Measurements from ENCODE around the gene MYL11. TPM values are rescaled to one million over a fixed set of nuclear protein-coding genes. Genes with fewer than 3 reads are reported as not detected.
A peak's percentile ranks its signal among the peaks of the same experiment; 100 is the strongest.
"Not testable (repeated sequence)": the region's sequence is repeated elsewhere in the genome, so short reads cannot be mapped to it uniquely, and the experiment has no call there.

MYL11 gene
- total RNA-seq, 1 experiment from 2014 or later = not detected

DNA sequence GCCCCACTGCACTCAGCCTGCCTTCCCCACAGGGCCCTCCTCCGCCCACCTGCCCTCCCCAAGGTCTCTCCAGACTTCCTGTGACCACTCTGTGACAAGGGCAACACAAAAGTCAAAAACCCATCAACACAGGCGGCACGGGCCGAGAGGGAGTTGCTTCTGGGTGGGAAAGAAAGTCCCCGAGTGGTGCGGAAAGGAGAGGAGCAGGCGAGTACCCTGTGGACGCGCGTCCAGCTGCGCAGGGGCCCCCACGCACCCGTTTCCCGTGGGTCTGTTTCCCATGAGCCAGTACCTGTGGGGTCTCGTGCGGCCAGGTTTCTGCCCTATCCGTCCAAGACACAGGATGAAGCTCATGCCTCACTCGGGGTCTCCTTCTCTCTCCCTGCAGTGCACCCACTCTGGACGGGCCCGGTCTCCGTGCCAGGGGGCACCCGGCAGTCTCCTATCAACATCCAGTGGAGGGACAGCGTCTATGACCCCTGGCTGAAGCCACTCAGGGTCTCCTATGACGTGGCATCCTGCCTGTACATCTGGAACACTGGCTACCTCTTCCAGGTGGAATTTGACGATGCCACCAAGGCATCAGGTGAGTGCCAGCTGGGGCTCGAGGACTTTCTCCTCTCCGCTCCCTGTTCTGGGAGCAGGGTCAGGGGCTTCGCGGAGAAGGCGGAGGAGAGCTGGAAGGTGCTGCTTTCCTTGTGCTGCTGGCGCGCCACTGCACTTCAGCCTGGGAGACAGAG, 31.7 kb upstream of the MYL11 start:
- H3K9ac ChIP-seq (ENCODE audit: low read length) = no peak overlapping the region
- no peaks in the 10 kb centered on the region for H3K79me2 ChIP-seq (ENCODE audit: low read length)
- no peaks in the 10 kb centered on the region for H3K9me2 ChIP-seq (replicated peaks; ENCODE audit: insufficient read depth, low read length)
- no peaks in the 10 kb centered on the region for H3K9me3 ChIP-seq (ENCODE audit: low read length)
- H3K4me2 ChIP-seq (ENCODE audit: low read depth, low read length, poor library complexity, severe bottlenecking) = no peak overlapping the region
- no peak overlapping the region for H3K4me3 ChIP-seq (ENCODE audit: low read length)
- no peaks in the 10 kb centered on the region for H3K36me3 ChIP-seq (ENCODE audit: insufficient read depth, low read length)
- H3K27ac ChIP-seq (ENCODE audit: low read length) = no peak overlapping the region
- H4K20me1 ChIP-seq (ENCODE audit: insufficient read depth, low read depth, low read length) = no peaks in the 10 kb centered on the region
- DNase-seq = peak; percentile 37
- no peak overlapping the region for H2AFZ ChIP-seq (ENCODE audit: low read length)
- no peaks in the 10 kb centered on the region for H3K4me1 ChIP-seq (ENCODE audit: low read length)
- no peaks in the 10 kb centered on the region for H3K27me3 ChIP-seq (ENCODE audit: low read length)

DNA sequence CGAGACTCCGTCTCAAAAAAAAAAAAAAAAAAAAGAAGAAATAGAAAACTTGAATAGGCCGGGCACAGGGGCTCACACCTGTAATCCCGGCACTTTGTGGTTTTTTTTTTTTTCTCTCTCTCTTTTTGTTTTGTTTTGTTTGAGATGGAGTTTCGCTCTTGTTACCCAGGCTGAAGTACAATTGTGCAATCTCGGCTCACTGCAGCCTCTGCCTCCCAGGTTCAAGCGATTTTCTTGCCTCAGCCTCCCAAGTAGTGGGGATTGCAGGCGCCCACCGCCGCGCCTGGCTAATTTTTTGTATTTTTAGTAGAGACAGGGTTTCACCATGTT, 31.1 kb upstream of the MYL11 start:
- DNase-seq = peak; percentile 5
- not testable (repeated sequence) for H3K27me3 ChIP-seq (ENCODE audit: low read length); H3K9me3 ChIP-seq (ENCODE audit: low read length); H3K4me1 ChIP-seq (ENCODE audit: low read length); H4K20me1 ChIP-seq (ENCODE audit: insufficient read depth, low read depth, low read length); H3K9me2 ChIP-seq (replicated peaks; ENCODE audit: insufficient read depth, low read length); H3K4me3 ChIP-seq (ENCODE audit: low read length); H3K4me2 ChIP-seq (ENCODE audit: low read depth, low read length, poor library complexity, severe bottlenecking); H3K36me3 ChIP-seq (ENCODE audit: insufficient read depth, low read length); H3K9ac ChIP-seq (ENCODE audit: low read length); H3K79me2 ChIP-seq (ENCODE audit: low read length); H3K27ac ChIP-seq (ENCODE audit: low read length); H2AFZ ChIP-seq (ENCODE audit: low read length)

DNA sequence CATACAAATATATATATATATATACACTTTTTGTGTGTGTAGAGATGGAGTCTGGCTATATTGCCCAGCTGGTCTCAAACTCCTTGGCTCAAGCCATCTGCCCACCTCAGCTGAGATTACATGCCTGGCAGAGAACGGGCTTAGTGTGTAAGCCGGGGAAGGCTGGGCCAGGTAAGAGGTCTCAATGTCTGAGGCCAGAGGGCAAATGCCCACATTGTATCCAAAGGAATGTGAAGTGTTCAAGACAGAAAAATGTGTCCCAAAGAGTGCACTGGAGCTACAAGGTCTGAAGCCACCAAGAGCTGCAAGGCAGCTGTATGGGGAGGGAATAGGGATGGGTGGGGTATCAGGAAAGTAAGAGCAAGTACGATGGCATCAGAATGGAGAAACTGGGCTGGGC, 28.3 kb upstream of the MYL11 start:
- peaks cover 3% of the 10 kb centered on the region; the same call in 1 of the 2 replicates for H3K79me2 ChIP-seq (ENCODE audit: low read length)
- peak; percentile 27 for DNase-seq
- H3K9me2 ChIP-seq (replicated peaks; ENCODE audit: insufficient read depth, low read length) = no peaks in the 10 kb centered on the region
- H3K27ac ChIP-seq (ENCODE audit: low read length) = no peak overlapping the region
- no peak overlapping the region for H3K9ac ChIP-seq (ENCODE audit: low read length)
- H3K4me1 ChIP-seq (ENCODE audit: low read length) = peaks cover 31% of the 10 kb centered on the region
- no peak overlapping the region for H3K4me2 ChIP-seq (ENCODE audit: low read depth, low read length, poor library complexity, severe bottlenecking)
- H2AFZ ChIP-seq (ENCODE audit: low read length) = no peak overlapping the region
- no peaks in the 10 kb centered on the region for H3K9me3 ChIP-seq (ENCODE audit: low read length)
- H3K27me3 ChIP-seq (ENCODE audit: low read length) = no peaks in the 10 kb centered on the region
- no peak overlapping the region for H3K4me3 ChIP-seq (ENCODE audit: low read length)
- H4K20me1 ChIP-seq (ENCODE audit: insufficient read depth, low read depth, low read length) = no peaks in the 10 kb centered on the region
- H3K36me3 ChIP-seq (ENCODE audit: insufficient read depth, low read length) = no peaks in the 10 kb centered on the region

DNA sequence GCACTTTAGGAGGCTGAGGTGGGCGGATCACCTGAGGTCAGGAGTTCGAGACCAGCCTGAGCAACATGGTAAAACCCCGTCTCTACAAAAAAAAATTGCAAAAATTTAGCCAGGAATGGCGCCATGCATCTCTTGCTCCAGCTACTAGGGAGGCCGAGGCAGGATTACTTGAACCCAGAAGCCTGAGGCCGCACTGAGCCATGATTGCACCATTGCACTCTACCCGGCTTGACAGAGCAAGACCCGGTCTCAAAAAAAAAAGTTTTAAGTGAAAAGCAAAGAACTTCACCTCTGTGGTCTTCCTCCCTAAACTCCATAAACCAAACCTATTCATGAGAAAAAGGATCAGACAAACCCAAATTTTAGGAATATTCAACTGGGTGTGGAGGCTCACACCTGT, 26.5 kb upstream of the MYL11 start:
- Histone ChIP-seq H3K79me2 (ENCODE audit: low read length) (peaks cover 14% of the 10 kb centered on the region), H3K36me3 (ENCODE audit: insufficient read depth, low read length) (peaks cover 5% of the 10 kb centered on the region; the same call in 1 of the 2 replicates), H2AFZ (ENCODE audit: low read length) (no peak overlapping the region), H3K4me2 (ENCODE audit: low read depth, low read length, poor library complexity, severe bottlenecking) (no peak overlapping the region), H3K4me1 (ENCODE audit: low read length) (peaks cover 48% of the 10 kb centered on the region), H3K27me3 (ENCODE audit: low read length) (no peaks in the 10 kb centered on the region), H3K9me2 (replicated peaks; ENCODE audit: insufficient read depth, low read length) (no peaks in the 10 kb centered on the region), H3K9ac (ENCODE audit: low read length) (no peak overlapping the region), H3K4me3 (ENCODE audit: low read length) (no peak overlapping the region), H3K27ac (ENCODE audit: low read length) (peak overlapping the region; percentile 62), H3K9me3 (ENCODE audit: low read length) (no peaks in the 10 kb centered on the region), H4K20me1 (ENCODE audit: insufficient read depth, low read depth, low read length) (no peaks in the 10 kb centered on the region)
- peak; percentile 38 for DNase-seq

DNA sequence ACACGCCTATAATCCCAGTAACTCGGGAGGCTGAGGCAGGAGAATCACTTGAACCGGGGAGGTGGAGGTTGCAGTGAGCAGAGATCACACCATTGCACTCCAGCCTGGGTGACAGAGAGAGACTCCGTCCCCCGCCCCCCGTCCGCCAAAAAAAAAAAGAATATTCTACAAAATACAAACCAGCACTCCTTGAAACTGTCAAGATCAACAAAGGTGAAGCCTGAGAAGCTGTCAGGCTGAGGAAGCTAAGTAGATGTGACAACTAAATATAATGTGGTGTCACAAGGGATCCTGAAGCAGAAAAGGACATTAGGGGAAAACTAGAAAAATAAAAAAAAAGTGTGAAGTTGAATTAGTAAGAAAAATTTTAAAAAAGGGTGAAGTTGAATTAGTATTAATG, 25.7 kb upstream of the MYL11 start:
- Histone ChIP-seq H3K27me3 (ENCODE audit: low read length) (no peaks in the 10 kb centered on the region), H4K20me1 (ENCODE audit: insufficient read depth, low read depth, low read length) (no peaks in the 10 kb centered on the region), H3K27ac (ENCODE audit: low read length) (peak overlapping the region; percentile 95), H3K36me3 (ENCODE audit: insufficient read depth, low read length) (peaks cover 5% of the 10 kb centered on the region; the same call in 1 of the 2 replicates), H3K9ac (ENCODE audit: low read length) (peak overlapping the region; percentile 62), H3K9me3 (ENCODE audit: low read length) (no peaks in the 10 kb centered on the region), H3K4me1 (ENCODE audit: low read length) (peaks cover 56% of the 10 kb centered on the region), H3K4me2 (ENCODE audit: low read depth, low read length, poor library complexity, severe bottlenecking) (peak overlapping the region; percentile 73), H3K9me2 (replicated peaks; ENCODE audit: insufficient read depth, low read length) (no peaks in the 10 kb centered on the region), H3K79me2 (ENCODE audit: low read length) (peaks cover 22% of the 10 kb centered on the region), H2AFZ (ENCODE audit: low read length) (no peak overlapping the region), H3K4me3 (ENCODE audit: low read length) (peak overlapping the region; percentile 55; the same call in 1 of the 2 replicates)
- peak; percentile 21 for DNase-seq

DNA sequence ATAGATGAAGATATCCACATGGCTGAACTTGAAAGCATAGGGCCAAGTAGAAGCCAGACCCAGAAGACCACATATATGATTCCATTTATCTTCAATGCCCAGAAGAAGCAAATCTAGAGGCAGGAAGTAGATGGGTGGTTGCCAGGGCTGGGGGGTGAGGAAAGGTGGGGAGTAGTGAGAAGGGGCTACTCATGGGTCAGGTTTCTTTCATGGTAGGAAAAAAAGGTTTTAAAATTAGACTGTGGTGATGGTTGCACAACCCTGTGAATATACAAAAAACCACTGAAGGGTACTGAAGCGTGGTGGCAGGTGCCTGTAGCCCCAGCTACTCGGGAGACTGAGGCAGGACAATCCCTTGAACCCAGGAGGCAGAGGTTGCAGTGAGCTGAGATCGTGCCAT, 24.9 kb upstream of the MYL11 start:
- H3K4me1 ChIP-seq (ENCODE audit: low read length) = peaks cover 59% of the 10 kb centered on the region
- no peaks in the 10 kb centered on the region for H3K27me3 ChIP-seq (ENCODE audit: low read length)
- peaks cover 30% of the 10 kb centered on the region for H3K79me2 ChIP-seq (ENCODE audit: low read length)
- peaks cover 5% of the 10 kb centered on the region; the same call in 1 of the 2 replicates for H3K36me3 ChIP-seq (ENCODE audit: insufficient read depth, low read length)
- peak overlapping the region; percentile 73 for H3K4me2 ChIP-seq (ENCODE audit: low read depth, low read length, poor library complexity, severe bottlenecking)
- peak overlapping the region; percentile 55 for H3K4me3 ChIP-seq (ENCODE audit: low read length)
- H2AFZ ChIP-seq (ENCODE audit: low read length) = no peak overlapping the region
- H3K9me2 ChIP-seq (replicated peaks; ENCODE audit: insufficient read depth, low read length) = no peaks in the 10 kb centered on the region
- H3K9me3 ChIP-seq (ENCODE audit: low read length) = no peaks in the 10 kb centered on the region
- peak overlapping the region; percentile 62 for H3K9ac ChIP-seq (ENCODE audit: low read length)
- DNase-seq = peak; percentile 93
- no peaks in the 10 kb centered on the region for H4K20me1 ChIP-seq (ENCODE audit: insufficient read depth, low read depth, low read length)
- peak overlapping the region; percentile 95 for H3K27ac ChIP-seq (ENCODE audit: low read length)

DNA sequence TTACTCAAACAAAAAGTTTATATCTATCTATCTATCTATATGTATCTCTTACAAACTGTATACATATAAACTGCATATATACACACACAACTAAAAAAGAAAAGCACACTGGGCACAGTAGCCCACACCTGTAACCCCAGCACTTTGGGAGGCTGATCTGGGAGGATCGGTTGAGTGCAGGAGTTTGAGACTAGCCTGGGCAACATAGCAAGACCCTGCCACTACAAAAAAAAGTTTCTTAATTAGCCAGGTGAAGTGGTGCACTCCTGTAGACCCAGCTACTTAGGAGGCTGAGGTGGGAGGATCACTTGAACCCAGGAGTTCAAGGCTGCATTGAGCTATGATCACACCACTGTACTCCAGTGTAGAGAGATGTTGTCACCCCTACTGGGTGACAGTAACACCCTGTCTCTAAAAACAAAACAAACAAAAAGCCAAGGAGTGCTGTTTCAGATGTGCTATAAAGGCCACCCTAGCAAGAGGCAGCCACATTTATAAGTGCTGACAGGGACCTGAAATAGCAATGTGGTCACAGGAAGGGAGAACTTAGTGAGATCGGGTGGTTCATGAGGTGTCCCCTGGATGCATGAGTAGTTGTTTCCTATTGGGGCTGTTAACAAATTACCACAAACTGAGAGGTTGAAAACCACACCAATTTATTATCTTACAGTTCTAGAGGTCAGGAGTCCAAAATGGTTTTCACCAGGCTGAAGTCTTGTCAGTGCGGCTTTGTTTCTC, 24.3 kb upstream of the MYL11 start:
- H3K27me3 ChIP-seq (ENCODE audit: low read length) = no peaks in the 10 kb centered on the region
- H3K9me3 ChIP-seq (ENCODE audit: low read length) = no peaks in the 10 kb centered on the region
- peaks cover 5% of the 10 kb centered on the region; the same call in 1 of the 2 replicates for H3K36me3 ChIP-seq (ENCODE audit: insufficient read depth, low read length)
- peak; percentile 85 for DNase-seq
- peaks cover 60% of the 10 kb centered on the region for H3K4me1 ChIP-seq (ENCODE audit: low read length)
- H3K4me3 ChIP-seq (ENCODE audit: low read length) = peak overlapping the region; percentile 33; the same call in 1 of the 2 replicates
- H3K79me2 ChIP-seq (ENCODE audit: low read length) = peaks cover 34% of the 10 kb centered on the region
- H3K9me2 ChIP-seq (replicated peaks; ENCODE audit: insufficient read depth, low read length) = no peaks in the 10 kb centered on the region
- peak overlapping the region; percentile 95 for H3K27ac ChIP-seq (ENCODE audit: low read length)
- H3K9ac ChIP-seq (ENCODE audit: low read length) = peak overlapping the region; percentile 65
- H2AFZ ChIP-seq (ENCODE audit: low read length) = no peak overlapping the region
- H4K20me1 ChIP-seq (ENCODE audit: insufficient read depth, low read depth, low read length) = no peaks in the 10 kb centered on the region
- peak overlapping the region; percentile 73 for H3K4me2 ChIP-seq (ENCODE audit: low read depth, low read length, poor library complexity, severe bottlenecking)

DNA sequence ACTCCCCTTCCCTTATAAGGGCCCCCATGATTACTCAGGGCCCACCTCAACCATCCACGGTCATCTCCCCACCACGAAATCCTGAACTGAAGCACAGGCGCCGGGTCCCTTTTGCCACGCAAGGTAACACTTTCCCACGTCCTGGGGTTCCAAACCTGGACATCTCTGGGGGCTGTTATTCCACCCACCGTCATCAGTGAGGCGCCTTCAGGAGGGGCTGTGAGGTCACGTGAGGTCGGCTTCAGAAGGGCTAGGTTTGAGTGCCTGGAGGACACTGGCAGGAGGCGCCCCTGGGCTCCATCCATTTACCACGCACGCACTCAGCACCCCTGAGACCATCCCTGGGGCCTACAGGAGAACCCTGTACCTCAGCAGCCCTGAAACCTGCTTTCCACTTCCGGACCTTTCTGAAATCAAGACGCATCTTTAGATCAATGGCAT, 23.6 kb upstream of the MYL11 start:
- H2AFZ ChIP-seq (ENCODE audit: low read length) = no peak overlapping the region
- H3K4me3 ChIP-seq (ENCODE audit: low read length) = peak overlapping the region; percentile 33
- DNase-seq = peak; percentile 68
- H3K36me3 ChIP-seq (ENCODE audit: insufficient read depth, low read length) = peaks cover 5% of the 10 kb centered on the region; the same call in 1 of the 2 replicates
- no peaks in the 10 kb centered on the region for H3K9me2 ChIP-seq (replicated peaks; ENCODE audit: insufficient read depth, low read length)
- H3K4me2 ChIP-seq (ENCODE audit: low read depth, low read length, poor library complexity, severe bottlenecking) = peak overlapping the region; percentile 73
- H3K27me3 ChIP-seq (ENCODE audit: low read length) = no peaks in the 10 kb centered on the region
- H4K20me1 ChIP-seq (ENCODE audit: insufficient read depth, low read depth, low read length) = no peaks in the 10 kb centered on the region
- peaks cover 67% of the 10 kb centered on the region for H3K4me1 ChIP-seq (ENCODE audit: low read length)
- peak overlapping the region; percentile 95 for H3K27ac ChIP-seq (ENCODE audit: low read length)
- H3K9me3 ChIP-seq (ENCODE audit: low read length) = no peaks in the 10 kb centered on the region
- peak overlapping the region; percentile 65 for H3K9ac ChIP-seq (ENCODE audit: low read length)
- H3K79me2 ChIP-seq (ENCODE audit: low read length) = peaks cover 34% of the 10 kb centered on the region
